Prostate gland (tissue), 2 donors: ENCODE results near the gene CLSTN1.

Experiments
- CTCF ChIP-seq, 4 experiments: fragments of 200-600 bp in 2 of 4; fragments of 450-650 bp in 2 of 4; sonication (generic) in 2 of 4; IDR thresholded peaks; 1 replicate in 3 of 4; 2 replicates in 1 of 4; pipeline ENCODE4 v1.5.1; 2016 to 2019; ENCODE audit warnings: antibody characterized with exemption in 4 of 4, mild to moderate bottlenecking in 2 of 4, moderate library complexity in 2 of 4
- POLR2A ChIP-seq: fragments of 450-650 bp; IDR thresholded peaks from one replicate; pipeline ENCODE4 v1.6.1; 2016; ENCODE audit warnings: antibody characterized with exemption, mild to moderate bottlenecking

- TF ChIP-seq POLR2A, result no peak
- TF ChIP-seq CTCF (IDR thresholded peaks at IDR 0.05), result no peak
Measured at GRCh38 chr1:9710037-9710436, 113.7 kb downstream of the CLSTN1 start.
